ENCODE data around the gene KLB.
A peak's percentile ranks its signal among the peaks of the same experiment; 100 is the strongest.

The KLB gene

DNA sequence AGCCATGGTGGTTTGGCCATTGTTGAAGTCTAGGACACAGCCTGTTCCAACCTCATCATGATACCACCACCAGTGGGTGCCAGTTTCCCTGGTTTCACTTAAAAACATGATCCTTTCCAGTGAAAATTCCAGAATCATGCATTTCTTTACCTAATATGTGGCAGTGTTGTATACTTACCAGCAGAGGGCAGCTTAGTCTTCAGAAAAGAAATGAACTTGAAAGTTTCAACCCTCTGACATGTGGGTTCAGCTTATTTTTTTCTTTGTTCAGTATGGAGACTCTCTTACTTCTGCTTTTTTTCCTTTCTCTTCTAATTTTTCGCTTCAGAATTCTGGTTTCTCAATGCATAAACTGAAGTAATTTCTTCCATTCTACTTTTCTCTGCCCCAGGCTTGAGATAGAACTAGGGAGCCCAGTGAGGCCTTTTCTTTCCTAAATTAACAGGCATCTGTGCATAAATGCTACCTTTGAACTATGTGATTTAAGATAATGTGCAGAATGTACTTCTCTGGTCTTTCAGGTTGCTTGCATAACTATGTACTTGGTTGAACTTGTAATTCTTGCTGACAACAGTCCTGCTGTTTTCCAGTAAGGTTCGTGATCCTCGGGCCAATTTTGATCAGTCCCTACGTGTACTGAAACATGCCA, 62.8 kb downstream of the KLB start:
- Histone ChIP-seq H3K36me3 (ENCODE audit: insufficient read depth, low read length) (peaks cover 19% of the 10 kb centered on the region), H3K4me3 (ENCODE audit: low read length) (no peak overlapping the region), H3K9ac (ENCODE audit: low read depth, low read length) (peak overlapping the region; percentile 19), H3K27me3 (ENCODE audit: control insufficient read depth, insufficient read depth, low read length) (no peaks in the 10 kb centered on the region), H3K9me3 (replicated peaks; ENCODE audit: low read length) (no peaks in the 10 kb centered on the region), H3K4me2 (ENCODE audit: low read length) (no peak overlapping the region), H3K4me1 (ENCODE audit: control insufficient read depth, insufficient read depth, low read length) (peaks cover 9% of the 10 kb centered on the region)

DNA sequence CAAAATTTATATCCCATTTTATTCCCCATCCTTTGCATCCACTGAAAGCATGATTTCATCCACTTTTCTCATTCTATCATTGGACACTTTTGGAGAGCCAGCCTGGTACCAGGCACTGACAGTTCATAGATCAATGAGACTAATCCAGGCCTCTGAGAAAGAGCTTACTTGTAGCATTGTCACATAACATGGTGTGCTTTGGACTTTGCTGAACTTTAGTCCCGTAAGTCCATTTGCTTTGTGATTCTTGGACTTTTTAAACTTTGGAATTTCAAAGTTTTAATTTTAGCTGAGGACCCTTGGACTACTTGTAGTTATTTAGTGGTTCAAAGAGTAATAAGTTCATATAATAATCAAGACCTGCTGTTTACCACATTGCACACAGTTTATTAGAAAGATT, 63.7 kb downstream of the KLB start:
- Histone ChIP-seq H3K4me3 (ENCODE audit: low read length) (no peak overlapping the region), H3K36me3 (ENCODE audit: insufficient read depth, low read length) (peaks cover 19% of the 10 kb centered on the region), H3K27me3 (ENCODE audit: control insufficient read depth, insufficient read depth, low read length) (no peaks in the 10 kb centered on the region), H3K4me2 (ENCODE audit: low read length) (no peak overlapping the region), H3K9ac (ENCODE audit: low read depth, low read length) (no peak overlapping the region), H3K9me3 (replicated peaks; ENCODE audit: low read length) (no peaks in the 10 kb centered on the region), H3K4me1 (ENCODE audit: control insufficient read depth, insufficient read depth, low read length) (peaks cover 3% of the 10 kb centered on the region)

GRCh38 chr4:39472396-39472795, 65.7 kb downstream of the KLB start:
- Histone ChIP-seq H3K27me3 (ENCODE audit: control insufficient read depth, insufficient read depth, low read length) (no peaks in the 10 kb centered on the region), H3K4me3 (ENCODE audit: low read length) (no peak overlapping the region), H3K4me1 (ENCODE audit: control insufficient read depth, insufficient read depth, low read length) (peaks cover 11% of the 10 kb centered on the region), H3K36me3 (ENCODE audit: insufficient read depth, low read length) (peaks cover 12% of the 10 kb centered on the region), H3K4me2 (ENCODE audit: low read length) (no peak overlapping the region), H3K9ac (ENCODE audit: low read depth, low read length) (no peak overlapping the region), H3K9me3 (replicated peaks; ENCODE audit: low read length) (no peaks in the 10 kb centered on the region)

DNA sequence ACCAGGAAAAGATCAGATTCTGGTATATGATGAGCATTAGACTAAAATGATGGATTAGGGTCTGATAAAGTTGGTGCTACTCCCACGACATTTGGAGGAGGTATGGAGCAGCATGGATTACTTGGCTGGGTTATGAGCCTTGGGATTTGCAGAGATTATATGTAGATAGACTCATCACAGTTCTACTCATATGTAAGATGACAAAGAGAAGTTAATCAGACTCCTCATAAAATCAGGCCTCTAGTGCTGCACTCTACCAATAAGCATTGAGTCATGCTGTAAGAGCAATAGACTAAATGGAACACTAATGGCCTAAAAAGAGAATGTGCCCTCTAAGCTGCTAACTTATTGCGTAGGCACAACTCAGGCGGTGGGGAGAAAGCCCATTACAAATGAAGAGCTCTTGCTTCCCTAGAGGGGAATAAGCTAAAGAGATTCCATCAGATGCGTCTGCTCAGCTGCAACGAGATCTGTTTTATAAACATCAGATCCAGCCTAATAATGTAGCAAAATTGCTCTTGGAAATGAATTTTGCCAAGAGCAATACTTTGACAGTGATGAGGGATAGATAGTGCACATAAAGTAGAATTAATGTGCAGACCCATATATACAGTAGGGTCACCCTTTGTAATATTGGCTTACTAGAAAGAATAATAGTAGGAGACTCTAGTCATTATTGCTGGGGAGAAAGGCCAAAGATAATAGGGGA, 69.6 kb downstream of the KLB start:
- H3K9me3 ChIP-seq (replicated peaks; ENCODE audit: low read length) = no peaks in the 10 kb centered on the region
- H3K9ac ChIP-seq (ENCODE audit: low read depth, low read length) = no peak overlapping the region
- no peak overlapping the region for H3K4me3 ChIP-seq (ENCODE audit: low read length)
- no peaks in the 10 kb centered on the region for H3K27me3 ChIP-seq (ENCODE audit: control insufficient read depth, insufficient read depth, low read length)
- H3K36me3 ChIP-seq (ENCODE audit: insufficient read depth, low read length) = no peaks in the 10 kb centered on the region
- no peak overlapping the region for H3K4me2 ChIP-seq (ENCODE audit: low read length)
- peaks cover 8% of the 10 kb centered on the region for H3K4me1 ChIP-seq (ENCODE audit: control insufficient read depth, insufficient read depth, low read length)

DNA sequence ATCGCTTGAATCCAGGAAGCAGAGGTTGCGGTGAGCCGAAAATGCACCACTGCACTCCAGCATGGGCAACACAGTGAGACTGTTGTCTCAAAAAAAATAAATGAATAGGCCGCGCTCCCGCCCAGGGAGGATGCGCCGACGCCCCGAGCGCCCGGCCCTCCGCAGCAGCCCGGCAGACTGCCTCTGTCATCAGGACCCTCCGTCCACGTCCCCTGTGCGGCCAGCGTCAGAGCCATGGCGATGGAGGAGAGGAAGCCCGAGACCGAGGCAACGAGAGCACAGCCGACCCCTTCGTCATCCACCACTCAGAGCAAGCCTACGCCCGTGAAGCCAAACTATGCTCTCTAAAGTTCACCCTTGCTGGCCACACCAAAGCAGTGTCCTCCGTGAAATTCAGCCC, 73.5 kb downstream of the KLB start:
- H3K9ac ChIP-seq (ENCODE audit: low read depth, low read length) = no peak overlapping the region

GRCh38 chr4:39480902-39481695, 74.4 kb downstream of the KLB start:
- Histone ChIP-seq H3K4me2 (ENCODE audit: low read length) (no peak overlapping the region), H3K36me3 (ENCODE audit: insufficient read depth, low read length) (no peaks in the 10 kb centered on the region), H3K9ac (ENCODE audit: low read depth, low read length) (no peak overlapping the region), H3K4me1 (ENCODE audit: control insufficient read depth, insufficient read depth, low read length) (peaks cover 6% of the 10 kb centered on the region), H3K4me3 (ENCODE audit: low read length) (no peak overlapping the region), H3K27me3 (ENCODE audit: control insufficient read depth, insufficient read depth, low read length) (no peaks in the 10 kb centered on the region), H3K9me3 (replicated peaks; ENCODE audit: low read length) (no peaks in the 10 kb centered on the region)

More for the DNA sequence above, 73.5 kb downstream of the KLB start:
- Histone ChIP-seq H3K27me3 (ENCODE audit: control insufficient read depth, insufficient read depth, low read length) (no peaks in the 10 kb centered on the region), H3K36me3 (ENCODE audit: insufficient read depth, low read length) (no peaks in the 10 kb centered on the region), H3K4me1 (ENCODE audit: control insufficient read depth, insufficient read depth, low read length) (peaks cover 8% of the 10 kb centered on the region), H3K4me2 (ENCODE audit: low read length) (no peak overlapping the region), H3K9me3 (replicated peaks; ENCODE audit: low read length) (no peaks in the 10 kb centered on the region), H3K4me3 (ENCODE audit: low read length) (no peak overlapping the region)

DNA sequence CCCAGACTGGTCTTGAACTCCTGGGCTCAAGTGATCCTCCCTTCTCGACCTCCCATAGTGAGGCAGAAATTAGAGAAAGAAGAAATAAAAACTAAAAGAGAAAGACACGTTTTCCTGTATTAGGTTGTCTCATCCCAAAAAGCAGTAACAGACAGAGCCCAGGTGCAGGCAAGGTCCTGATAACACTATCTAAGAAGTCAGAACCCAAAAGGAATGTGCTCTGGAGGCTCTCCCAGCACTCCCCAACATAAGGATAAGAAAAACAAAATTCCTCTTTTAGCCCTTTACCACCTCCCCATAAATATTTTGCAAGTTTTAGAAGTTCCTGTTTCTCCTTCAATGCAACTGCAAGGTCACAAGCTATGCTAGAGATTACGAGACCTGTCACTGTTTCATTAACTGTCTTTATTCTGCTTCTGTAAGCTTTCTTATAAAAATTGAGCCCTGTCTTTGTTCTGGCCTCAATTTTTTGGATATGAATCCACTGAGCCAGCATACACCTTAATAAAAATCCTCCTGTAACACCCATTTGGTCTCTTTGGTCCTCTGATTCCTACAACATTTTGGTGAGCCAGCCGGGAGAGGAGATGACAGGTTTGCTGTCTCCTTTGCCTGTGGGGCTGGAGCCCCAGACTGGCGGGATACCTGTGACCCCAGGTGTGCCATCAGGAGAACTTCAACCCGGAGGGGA, 78.0 kb downstream of the KLB start:
- Histone ChIP-seq H3K36me3 (ENCODE audit: insufficient read depth, low read length) (no peaks in the 10 kb centered on the region), H3K4me3 (ENCODE audit: low read length) (no peak overlapping the region)

DNA sequence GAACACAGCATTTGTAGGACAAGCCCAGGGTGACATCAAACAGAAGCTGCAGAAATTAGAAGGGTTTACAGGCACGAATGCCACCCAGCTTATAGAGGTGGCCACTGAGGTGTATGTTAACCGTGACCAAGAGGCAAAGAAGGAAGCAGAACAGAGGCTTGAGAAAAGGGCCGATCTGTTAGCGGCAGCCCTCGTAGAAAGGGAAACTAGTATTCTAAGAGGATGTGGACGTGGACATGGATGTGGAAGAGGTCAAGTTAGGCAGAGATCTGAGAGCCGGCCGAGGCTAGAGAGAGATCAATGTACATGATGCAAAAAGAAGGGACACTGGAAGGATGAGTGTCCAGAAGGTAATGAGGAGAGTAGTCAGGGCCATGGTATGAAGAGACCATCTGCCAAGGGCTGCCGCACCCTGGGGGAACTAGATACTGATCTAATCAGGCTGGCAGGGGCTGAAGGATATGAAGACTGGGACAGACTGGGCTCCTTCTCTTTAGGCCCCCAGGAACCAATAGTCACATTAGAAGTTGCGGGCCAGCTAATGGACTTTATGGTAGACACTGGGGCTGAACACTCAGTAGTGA, 79.6 kb downstream of the KLB start:
- H3K4me3 ChIP-seq (ENCODE audit: low read length) = no peak overlapping the region

More for the DNA sequence above, 78.0 kb downstream of the KLB start:
- Histone ChIP-seq H3K9ac (ENCODE audit: low read depth, low read length) (no peak overlapping the region), H3K27me3 (ENCODE audit: control insufficient read depth, insufficient read depth, low read length) (no peaks in the 10 kb centered on the region), H3K4me2 (ENCODE audit: low read length) (no peak overlapping the region), H3K9me3 (replicated peaks; ENCODE audit: low read length) (no peaks in the 10 kb centered on the region), H3K4me1 (ENCODE audit: control insufficient read depth, insufficient read depth, low read length) (no peaks in the 10 kb centered on the region)

DNA sequence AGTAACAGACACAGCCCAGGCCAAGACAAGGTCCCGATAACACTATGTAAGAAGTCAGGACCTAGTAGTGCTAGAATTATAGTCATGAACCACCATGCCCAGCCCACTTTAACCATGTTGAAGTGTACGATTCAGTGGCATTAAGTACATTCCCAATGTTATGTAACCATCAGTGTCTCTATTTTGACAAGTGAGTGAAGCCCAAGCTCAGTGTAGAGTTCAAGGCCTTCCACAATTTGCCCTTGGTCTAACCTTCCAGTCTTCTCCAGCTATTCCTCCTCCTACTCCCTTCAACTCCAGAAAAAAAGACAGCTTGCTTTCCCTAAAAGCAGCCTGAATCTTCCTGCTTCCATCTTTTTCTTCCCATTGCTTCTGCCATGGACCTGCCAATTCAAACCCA, 83.6 kb downstream of the KLB start:
- H3K36me3 ChIP-seq (ENCODE audit: insufficient read depth, low read length) = no peaks in the 10 kb centered on the region
- H3K4me1 ChIP-seq (ENCODE audit: control insufficient read depth, insufficient read depth, low read length) = no peaks in the 10 kb centered on the region
- H3K9ac ChIP-seq (ENCODE audit: low read depth, low read length) = no peak overlapping the region
- H3K27me3 ChIP-seq (ENCODE audit: control insufficient read depth, insufficient read depth, low read length) = no peaks in the 10 kb centered on the region
- H3K4me3 ChIP-seq (ENCODE audit: low read length) = no peak overlapping the region
- H3K4me2 ChIP-seq (ENCODE audit: low read length) = no peak overlapping the region
- no peaks in the 10 kb centered on the region for H3K9me3 ChIP-seq (replicated peaks; ENCODE audit: low read length)

More for the DNA sequence above, 79.6 kb downstream of the KLB start:
- H3K27me3 ChIP-seq (ENCODE audit: control insufficient read depth, insufficient read depth, low read length) = no peaks in the 10 kb centered on the region
- H3K9me3 ChIP-seq (replicated peaks; ENCODE audit: low read length) = no peaks in the 10 kb centered on the region
- H3K4me1 ChIP-seq (ENCODE audit: control insufficient read depth, insufficient read depth, low read length) = no peaks in the 10 kb centered on the region
- H3K4me2 ChIP-seq (ENCODE audit: low read length) = no peak overlapping the region
- no peaks in the 10 kb centered on the region for H3K36me3 ChIP-seq (ENCODE audit: insufficient read depth, low read length)
- no peak overlapping the region for H3K9ac ChIP-seq (ENCODE audit: low read depth, low read length)

DNA sequence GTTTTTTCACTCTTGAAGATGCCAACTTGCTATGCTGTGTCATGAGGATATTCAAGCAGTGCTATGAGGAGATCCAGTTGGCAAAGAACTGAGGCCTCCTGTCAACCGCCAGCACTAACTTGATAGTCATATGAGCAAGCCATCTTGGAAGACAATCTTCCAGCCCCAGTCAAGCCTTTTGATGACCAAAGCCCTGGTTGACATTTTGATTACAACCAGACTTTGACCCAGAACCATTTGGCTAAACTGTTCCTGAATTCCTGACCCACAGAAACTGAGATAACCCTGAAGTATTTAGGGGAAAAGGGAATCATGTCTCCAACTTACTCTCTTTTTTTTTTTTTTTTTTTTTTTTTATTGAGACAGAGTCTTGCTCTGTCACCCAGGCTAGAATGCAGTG, 87.6 kb downstream of the KLB start:
- peaks cover 20% of the 10 kb centered on the region for H3K36me3 ChIP-seq (ENCODE audit: insufficient read depth, low read length)
- H3K4me3 ChIP-seq (ENCODE audit: low read length) = no peak overlapping the region
- no peaks in the 10 kb centered on the region for H3K27me3 ChIP-seq (ENCODE audit: control insufficient read depth, insufficient read depth, low read length)
- H3K9me3 ChIP-seq (replicated peaks; ENCODE audit: low read length) = no peaks in the 10 kb centered on the region
- no peaks in the 10 kb centered on the region for H3K4me1 ChIP-seq (ENCODE audit: control insufficient read depth, insufficient read depth, low read length)
- H3K4me2 ChIP-seq (ENCODE audit: low read length) = no peak overlapping the region
- no peak overlapping the region for H3K9ac ChIP-seq (ENCODE audit: low read depth, low read length)
